ENCODE measurements around the gene RBM4B. TPM values are rescaled to one million over a fixed set of nuclear protein-coding genes. Genes with fewer than 3 reads are reported as not detected.
A peak's percentile ranks its signal among the peaks of the same experiment; 100 is the strongest.

Gene RBM4B
- total and polyA plus RNA-seq, 2 of the 13 experiments (the other 11 are each of a cell fraction or from before 2014, with no cell fraction given): 25.8 to 32.4 TPM

GRCh38 chr11:66616379-66617154, 61.1 kb downstream of the RBM4B start, which contains the start of gene RBM14 (continued):
- peak; percentile 70 for TF ChIP-seq DNMT3B (CRISPR knock-in tag; conservative IDR thresholded peaks at IDR 0.05)
- TF ChIP-seq, protein P1, sequence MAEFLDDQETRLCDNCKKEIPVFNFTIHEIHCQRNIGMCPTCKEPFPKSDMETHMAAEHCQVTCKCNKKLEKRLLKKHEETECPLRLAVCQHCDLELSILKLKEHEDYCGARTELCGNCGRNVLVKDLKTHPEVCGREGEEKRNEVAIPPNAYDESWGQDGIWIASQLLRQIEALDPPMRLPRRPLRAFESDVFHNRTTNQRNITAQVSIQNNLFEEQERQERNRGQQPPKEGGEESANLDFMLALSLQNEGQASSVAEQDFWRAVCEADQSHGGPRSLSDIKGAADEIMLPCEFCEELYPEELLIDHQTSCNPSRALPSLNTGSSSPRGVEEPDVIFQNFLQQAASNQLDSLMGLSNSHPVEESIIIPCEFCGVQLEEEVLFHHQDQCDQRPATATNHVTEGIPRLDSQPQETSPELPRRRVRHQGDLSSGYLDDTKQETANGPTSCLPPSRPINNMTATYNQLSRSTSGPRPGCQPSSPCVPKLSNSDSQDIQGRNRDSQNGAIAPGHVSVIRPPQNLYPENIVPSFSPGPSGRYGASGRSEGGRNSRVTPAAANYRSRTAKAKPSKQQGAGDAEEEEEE (CRISPR knock-in tag; IDR thresholded peaks at IDR 0.05; ENCODE audit: borderline replicate concordance): peak; percentile 86; the same call in 1 of the 2 replicates
- peak; percentile 96 for TF ChIP-seq ZNF598 (CRISPR knock-in tag; IDR thresholded peaks at IDR 0.05; ENCODE audit: borderline replicate concordance)
- no peak for TF ChIP-seq KLF13 (CRISPR knock-in tag; IDR thresholded peaks at IDR 0.05)
- peak; percentile 93 for TF ChIP-seq DR1 (CRISPR knock-in tag; IDR thresholded peaks at IDR 0.05)
- peak; percentile 67 for TF ChIP-seq HES4 (CRISPR knock-in tag; IDR thresholded peaks at IDR 0.05; ENCODE audit: borderline replicate concordance)
- TF ChIP-seq THAP11 (CRISPR knock-in tag; IDR thresholded peaks at IDR 0.05): peak; percentile 80
- TF ChIP-seq TEAD3 (CRISPR knock-in tag; optimal IDR thresholded peaks at IDR 0.05; ENCODE audit: borderline replicate concordance): peak; percentile 40
- peak; percentile 26; the same call in 1 of the 2 replicates for TF ChIP-seq REXO4 (CRISPR knock-in tag; IDR thresholded peaks at IDR 0.05; ENCODE audit: borderline replicate concordance)
- peak; percentile 92 for TF ChIP-seq PHF8 (CRISPR knock-in tag; IDR thresholded peaks at IDR 0.05)
- no peak for TF ChIP-seq PCBP2 (optimal IDR thresholded peaks at IDR 0.05; ENCODE audit: low read depth, low read length, poor library complexity, severe bottlenecking)
- TF ChIP-seq ZNF777 (CRISPR knock-in tag; IDR thresholded peaks at IDR 0.05): peak; percentile 79; the same call in 1 of the 2 replicates
- TF ChIP-seq ZNF501 (CRISPR knock-in tag; IDR thresholded peaks at IDR 0.05): peak; percentile 79; the same call in 1 of the 2 replicates
- peak; percentile 50; the same call in 1 of the 2 replicates for TF ChIP-seq ZFP90 (CRISPR knock-in tag; IDR thresholded peaks at IDR 0.05; ENCODE audit: borderline replicate concordance)
- no peak for TF ChIP-seq TRIM24 (CRISPR knock-in tag; IDR thresholded peaks at IDR 0.05)
- TF ChIP-seq ZNF749 (CRISPR knock-in tag; IDR thresholded peaks at IDR 0.05; ENCODE audit: borderline replicate concordance): peak; percentile 21; the same call in 1 of the 2 replicates
- no peak for TF ChIP-seq ZNF660 (CRISPR knock-in tag; IDR thresholded peaks at IDR 0.05; ENCODE audit: borderline replicate concordance, low read depth)
- TF ChIP-seq TBX2 (CRISPR knock-in tag; IDR thresholded peaks at IDR 0.05; ENCODE audit: borderline replicate concordance): peak; percentile 25; the same call in 1 of the 2 replicates
- TF ChIP-seq, protein P2, sequence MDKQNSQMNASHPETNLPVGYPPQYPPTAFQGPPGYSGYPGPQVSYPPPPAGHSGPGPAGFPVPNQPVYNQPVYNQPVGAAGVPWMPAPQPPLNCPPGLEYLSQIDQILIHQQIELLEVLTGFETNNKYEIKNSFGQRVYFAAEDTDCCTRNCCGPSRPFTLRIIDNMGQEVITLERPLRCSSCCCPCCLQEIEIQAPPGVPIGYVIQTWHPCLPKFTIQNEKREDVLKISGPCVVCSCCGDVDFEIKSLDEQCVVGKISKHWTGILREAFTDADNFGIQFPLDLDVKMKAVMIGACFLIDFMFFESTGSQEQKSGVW (CRISPR knock-in tag; IDR thresholded peaks at IDR 0.05; ENCODE audit: borderline replicate concordance): no peak
- TF ChIP-seq ELF3 (CRISPR knock-in tag; IDR thresholded peaks at IDR 0.05): peak; percentile 27; the same call in 1 of the 2 replicates
- TF ChIP-seq HDAC2 (CRISPR knock-in tag; IDR thresholded peaks at IDR 0.05): 0 out of 2 replicates have a peak, but pooled peaks have one; percentile 33
- no peak for TF ChIP-seq RAD51 (IDR thresholded peaks at IDR 0.05; ENCODE audit: borderline replicate concordance)
- TF ChIP-seq MAF1 (CRISPR knock-in tag; IDR thresholded peaks at IDR 0.05; ENCODE audit: borderline replicate concordance): no peak; the same call in 1 of the 2 replicates
- 0 out of 2 replicates have a peak, but pooled peaks have one; percentile 17 for TF ChIP-seq ZNF160 (CRISPR knock-in tag; IDR thresholded peaks at IDR 0.05)
- no peak for TF ChIP-seq SUZ12 (IDR thresholded peaks at IDR 0.05; ENCODE audit: low read depth, low read length)
- no peak for TF ChIP-seq ZNF773 (CRISPR knock-in tag; IDR thresholded peaks at IDR 0.05; ENCODE audit: borderline replicate concordance)
- TF ChIP-seq ZNF232 (CRISPR knock-in tag; IDR thresholded peaks at IDR 0.05; ENCODE audit: borderline replicate concordance): 0 out of 2 replicates have a peak, but pooled peaks have one; percentile 82

Data from HepG2 (cell line).